Measurements from ENCODE around the gene LONP2.
A peak's percentile ranks its signal among the peaks of the same experiment; 100 is the strongest.
"Not testable (repeated sequence)": the region's sequence is repeated elsewhere in the genome, so short reads cannot be mapped to it uniquely, and the experiment has no call there.

Gene LONP2

GRCh38 chr16:48393485-48394354 is 149.6 kb downstream of the LONP2 start:
- DNase-seq (ENCODE audit: low read depth in 2 of 2), result peak in 1 of 2 experiments; percentile 59

- no peak for DNase-seq (ENCODE audit: low read depth in 2 of 2)
Measured at GRCh38 chr16:48394355-48394703, 150.2 kb downstream of the LONP2 start.

- no peak for DNase-seq (ENCODE audit: low read depth in 2 of 2)
Measured at GRCh38 chr16:48395375-48395774, 151.3 kb downstream of the LONP2 start.

- DNase-seq (ENCODE audit: low read depth in 2 of 2), result not testable (repeated sequence)
Measured at GRCh38 chr16:48402547-48402946, 158.4 kb downstream of the LONP2 start.

- no peak for DNase-seq (ENCODE audit: low read depth in 2 of 2)
Measured at GRCh38 chr16:48405153-48405552, 161.1 kb downstream of the LONP2 start.

- DNase-seq (ENCODE audit: low read depth in 2 of 2), result no peak
Measured at GRCh38 chr16:48405907-48406306, 161.8 kb downstream of the LONP2 start.

Measured in fibroblast of skin of left biceps (primary cell).